ENCODE measurements around the gene CGNL1.

The CGNL1 gene

GRCh38 chr15:57596301-57596855 lies 220.1 kb downstream of the CGNL1 start:
- DNase-seq (ENCODE audit: low read depth in 2 of 2): no peak

GRCh38 chr15:57596978-57597377 lies 220.7 kb downstream of the CGNL1 start:
- no peak for DNase-seq (ENCODE audit: low read depth in 2 of 2)

- no peak for DNase-seq (ENCODE audit: low read depth in 2 of 2)
Observed at GRCh38 chr15:57597431-57597830, 221.1 kb downstream of the CGNL1 start.

- DNase-seq (ENCODE audit: low read depth in 2 of 2): no peak
Observed at GRCh38 chr15:57598346-57598745, 222.0 kb downstream of the CGNL1 start.

DNA sequence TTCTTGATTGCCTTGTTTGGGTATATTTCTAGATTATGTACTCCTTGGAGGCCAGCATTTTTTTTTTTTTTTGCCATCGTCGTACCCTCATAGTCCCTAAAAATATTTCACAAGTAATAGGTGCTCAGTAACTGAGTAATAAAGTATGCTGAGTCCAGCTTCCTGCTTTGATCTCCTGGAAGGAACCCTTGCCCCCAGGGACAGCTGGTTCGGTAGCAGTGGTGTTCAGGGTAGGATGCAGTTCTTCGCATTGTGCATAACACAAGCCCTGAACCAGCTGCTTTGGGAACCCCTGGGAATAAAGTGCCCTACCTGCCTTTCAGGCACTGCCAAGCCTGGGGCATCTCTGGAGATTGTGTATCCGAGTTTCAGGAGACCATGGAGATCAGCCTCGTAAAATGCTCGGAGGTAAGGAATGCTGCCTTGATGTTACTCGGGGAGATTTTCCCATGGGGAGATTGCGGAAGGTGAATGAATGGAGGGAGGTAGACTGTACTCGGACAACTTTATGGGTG lies 223.0 kb downstream of the CGNL1 start:
- no peak for DNase-seq (ENCODE audit: low read depth in 2 of 2)

DNA sequence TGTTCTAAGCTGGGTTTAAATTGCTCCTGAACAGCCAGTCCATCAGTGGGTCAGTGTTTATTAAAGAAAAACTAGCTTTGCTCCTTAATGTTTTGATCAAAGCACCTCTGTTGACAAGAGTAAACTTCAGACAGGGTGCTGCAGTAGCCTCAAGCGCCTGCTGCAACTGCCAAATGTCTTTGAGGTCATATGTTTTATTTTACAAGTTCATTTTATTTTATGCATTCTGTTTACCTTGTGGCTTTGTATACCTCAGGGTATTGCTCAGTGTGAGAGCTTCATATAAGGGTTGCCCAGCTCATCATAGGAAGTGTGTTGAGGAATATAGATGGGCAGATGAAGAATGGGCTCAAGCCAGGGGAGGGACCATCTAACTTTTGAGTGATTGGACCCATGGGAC lies 223.9 kb downstream of the CGNL1 start:
- DNase-seq (ENCODE audit: low read depth in 2 of 2): no peak

Measured in stimulated activated CD8-positive, alpha-beta memory T cell treated with anti-CD3 and anti-CD28 coated beads, Interleukin-2, amount 100 ng/mL, for 1 hour (primary cell).